ENCODE measurements around the gene ZMYM4. TPM values are rescaled to one million over a fixed set of nuclear protein-coding genes. Genes with fewer than 3 reads are reported as not detected.

Gene ZMYM4
- total RNA-seq, 2 donors from 2014 or later = 131 to 153 TPM

DNA sequence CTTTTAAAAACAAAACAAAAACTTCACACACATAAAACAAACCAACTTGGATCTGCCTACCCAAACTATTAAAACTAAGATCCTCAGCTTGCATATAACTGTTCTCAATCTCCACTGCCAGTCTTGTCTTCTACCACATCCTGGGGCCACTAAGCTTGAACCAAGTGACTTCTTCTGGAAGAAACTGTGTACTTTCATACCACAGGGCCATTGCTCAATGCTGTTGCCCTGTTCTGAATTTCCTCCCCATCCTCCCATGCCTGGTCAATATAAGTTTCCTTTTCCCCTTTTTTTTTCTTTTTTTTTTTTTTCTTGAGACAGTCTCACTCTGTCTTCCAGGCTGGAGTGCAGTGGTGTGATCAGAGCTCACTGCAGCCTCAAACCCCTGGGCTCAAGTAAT lies 178.8 kb downstream of the ZMYM4 start:
- no peaks in the 10 kb centered on the region for H3K9me3 ChIP-seq (ENCODE audit: control insufficient read depth, low read length)
- H3K36me3 Mint-ChIP-seq (ENCODE audit: low read depth) = peaks cover 52% of the 10 kb centered on the region
- no peaks in the 10 kb centered on the region for H3K9me3 Mint-ChIP-seq
- no peak overlapping the region for H3K4me3 ChIP-seq (ENCODE audit: low read length)
- no peak overlapping the region for H3K27ac Mint-ChIP-seq
- no peak overlapping the region for H3K27ac ChIP-seq (ENCODE audit: low read depth, low read length)
- TF ChIP-seq, protein P1, sequence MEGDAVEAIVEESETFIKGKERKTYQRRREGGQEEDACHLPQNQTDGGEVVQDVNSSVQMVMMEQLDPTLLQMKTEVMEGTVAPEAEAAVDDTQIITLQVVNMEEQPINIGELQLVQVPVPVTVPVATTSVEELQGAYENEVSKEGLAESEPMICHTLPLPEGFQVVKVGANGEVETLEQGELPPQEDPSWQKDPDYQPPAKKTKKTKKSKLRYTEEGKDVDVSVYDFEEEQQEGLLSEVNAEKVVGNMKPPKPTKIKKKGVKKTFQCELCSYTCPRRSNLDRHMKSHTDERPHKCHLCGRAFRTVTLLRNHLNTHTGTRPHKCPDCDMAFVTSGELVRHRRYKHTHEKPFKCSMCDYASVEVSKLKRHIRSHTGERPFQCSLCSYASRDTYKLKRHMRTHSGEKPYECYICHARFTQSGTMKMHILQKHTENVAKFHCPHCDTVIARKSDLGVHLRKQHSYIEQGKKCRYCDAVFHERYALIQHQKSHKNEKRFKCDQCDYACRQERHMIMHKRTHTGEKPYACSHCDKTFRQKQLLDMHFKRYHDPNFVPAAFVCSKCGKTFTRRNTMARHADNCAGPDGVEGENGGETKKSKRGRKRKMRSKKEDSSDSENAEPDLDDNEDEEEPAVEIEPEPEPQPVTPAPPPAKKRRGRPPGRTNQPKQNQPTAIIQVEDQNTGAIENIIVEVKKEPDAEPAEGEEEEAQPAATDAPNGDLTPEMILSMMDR (conservative IDR thresholded peaks at IDR 0.05) = no peak
- H3K9ac ChIP-seq (ENCODE audit: extremely low read depth, low read length, poor library complexity, severe bottlenecking) = no peak overlapping the region
- peaks cover 28% of the 10 kb centered on the region for H3K4me1 Mint-ChIP-seq
- peaks cover 78% of the 10 kb centered on the region for H3K36me3 ChIP-seq (ENCODE audit: control insufficient read depth, insufficient read depth, low read length)
- DNase-seq = no peak
- peaks cover 8% of the 10 kb centered on the region for H3K4me1 ChIP-seq (ENCODE audit: control insufficient read depth, insufficient read depth, low read length)
- no peak overlapping the region for H3K4me3 Mint-ChIP-seq
- no peaks in the 10 kb centered on the region for H3K27me3 ChIP-seq (ENCODE audit: control insufficient read depth, insufficient read depth, low read length, poor library complexity, severe bottlenecking)
- no peaks in the 10 kb centered on the region for H3K27me3 Mint-ChIP-seq (ENCODE audit: insufficient read depth)

- TF ChIP-seq, protein P1 (conservative IDR thresholded peaks at IDR 0.05) = no peak
- WGBS, 2 experiments (ENCODE audit: insufficient coverage in 1 of 2, insufficient read length in 1 of 2) = 91 to 100% methylated on average over 1 to 3 of the region's 3 CpGs
- H3K4me3 Mint-ChIP-seq = no peak overlapping the region
- no peak overlapping the region for H3K4me3 ChIP-seq (ENCODE audit: low read length)
- H3K36me3 ChIP-seq (ENCODE audit: control insufficient read depth, insufficient read depth, low read length) = peaks cover 74% of the 10 kb centered on the region
- H3K9me3 ChIP-seq (ENCODE audit: control insufficient read depth, low read length) = no peaks in the 10 kb centered on the region
- H3K27me3 Mint-ChIP-seq (ENCODE audit: insufficient read depth) = no peaks in the 10 kb centered on the region
- no peak overlapping the region for H3K27ac Mint-ChIP-seq
- H3K27me3 ChIP-seq (ENCODE audit: control insufficient read depth, insufficient read depth, low read length, poor library complexity, severe bottlenecking) = no peaks in the 10 kb centered on the region
- H3K4me1 Mint-ChIP-seq = peaks cover 37% of the 10 kb centered on the region
- H3K27ac ChIP-seq (ENCODE audit: low read depth, low read length) = no peak overlapping the region
- peaks cover 16% of the 10 kb centered on the region for H3K4me1 ChIP-seq (ENCODE audit: control insufficient read depth, insufficient read depth, low read length)
- peaks cover 47% of the 10 kb centered on the region for H3K36me3 Mint-ChIP-seq (ENCODE audit: low read depth)
- no peaks in the 10 kb centered on the region for H3K9me3 Mint-ChIP-seq
- DNase-seq = no peak
- H3K9ac ChIP-seq (ENCODE audit: extremely low read depth, low read length, poor library complexity, severe bottlenecking) = no peak overlapping the region
Measured at GRCh38 chr1:35448344-35448801, 179.9 kb downstream of the ZMYM4 start.

DNA sequence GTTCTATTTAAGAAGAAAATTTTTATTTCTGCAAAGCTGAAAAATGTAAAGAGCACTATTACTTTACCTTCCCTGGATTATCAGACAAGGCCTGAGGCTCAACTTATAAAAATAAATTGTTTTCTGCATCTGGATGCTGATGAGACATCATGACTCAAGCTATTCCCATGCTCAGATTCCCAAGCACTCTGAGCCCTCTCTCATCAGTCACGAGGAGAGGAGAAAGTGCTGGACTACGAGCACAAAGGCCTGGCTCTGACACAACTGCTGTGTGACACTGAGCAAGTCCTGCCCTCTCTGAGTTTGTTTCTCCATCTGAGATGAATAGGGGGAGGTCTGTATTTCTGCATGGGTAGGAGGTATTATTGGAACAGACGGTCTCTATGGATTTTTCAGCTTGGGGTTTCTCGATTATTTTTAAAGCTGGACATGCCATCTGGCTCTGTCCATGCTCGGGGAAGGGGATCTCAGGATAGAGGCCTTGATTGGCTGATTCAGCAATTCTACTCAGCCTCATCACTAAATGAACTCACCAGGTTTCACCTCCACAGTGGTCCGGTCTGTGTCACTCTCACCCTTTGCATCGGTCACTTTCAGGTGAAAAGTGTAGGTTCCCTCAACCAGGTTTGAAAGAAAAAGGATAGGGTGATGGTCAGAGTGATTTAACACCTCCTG lies 181.0 kb downstream of the ZMYM4 start:
- no peaks in the 10 kb centered on the region for H3K27me3 ChIP-seq (ENCODE audit: control insufficient read depth, insufficient read depth, low read length, poor library complexity, severe bottlenecking)
- H3K4me3 ChIP-seq (ENCODE audit: low read length) = no peak overlapping the region
- peaks cover 51% of the 10 kb centered on the region for H3K36me3 Mint-ChIP-seq (ENCODE audit: low read depth)
- H3K4me3 Mint-ChIP-seq = no peak overlapping the region
- H3K4me1 ChIP-seq (ENCODE audit: control insufficient read depth, insufficient read depth, low read length) = peaks cover 19% of the 10 kb centered on the region
- WGBS, 2 experiments (ENCODE audit: insufficient coverage in 1 of 2, insufficient read length in 1 of 2) = 86 to 94% methylated on average over 6 to 7 of the region's 7 CpGs
- H3K27ac Mint-ChIP-seq = peak overlapping the region; percentile 16
- no peaks in the 10 kb centered on the region for H3K9me3 Mint-ChIP-seq
- H3K27ac ChIP-seq (ENCODE audit: low read depth, low read length) = no peak overlapping the region
- TF ChIP-seq, protein P1 (conservative IDR thresholded peaks at IDR 0.05) = no peak
- H3K36me3 ChIP-seq (ENCODE audit: control insufficient read depth, insufficient read depth, low read length) = peaks cover 80% of the 10 kb centered on the region
- no peak for DNase-seq
- H3K9me3 ChIP-seq (ENCODE audit: control insufficient read depth, low read length) = no peaks in the 10 kb centered on the region
- no peak overlapping the region for H3K9ac ChIP-seq (ENCODE audit: extremely low read depth, low read length, poor library complexity, severe bottlenecking)
- H3K4me1 Mint-ChIP-seq = peaks cover 34% of the 10 kb centered on the region
- H3K27me3 Mint-ChIP-seq (ENCODE audit: insufficient read depth) = no peaks in the 10 kb centered on the region
